ENCODE results near the gene TMEM95. TPM values are rescaled to one million over a fixed set of nuclear protein-coding genes. Genes with fewer than 3 reads are reported as not detected.
A peak's percentile ranks its signal among the peaks of the same experiment; 100 is the strongest.

Gene TMEM95
- total and polyA plus RNA-seq, 2 donors (not counting 1 experiment from before 2014, with no cell fraction given): 0.25 TPM; not detected in 1

- peaks cover 11% of the 10 kb centered on the region for H3K79me2 ChIP-seq (ENCODE audit: control insufficient read depth, insufficient read depth, low read length)
- H3K36me3 ChIP-seq (replicated peaks in 1 of 2; ENCODE audit: control extremely low read depth in 1 of 2, control insufficient read depth in 1 of 2, extremely low read depth in 1 of 2, insufficient read depth in 2 of 2, low read length in 1 of 2): no peaks in the 10 kb centered on the region
- H3K9ac ChIP-seq (ENCODE audit: low read length): no peak overlapping the region
- H3K9me3 ChIP-seq (ENCODE audit: control extremely low read depth in 1 of 3, control insufficient read depth in 2 of 3, insufficient read depth in 1 of 3, low read length in 2 of 3): no peaks in the 10 kb centered on the region
- DNase-seq (no peak), ATAC-seq (ENCODE audit: low read depth) (no peak)
- WGBS (ENCODE audit: insufficient coverage): 92% methylated on average over 1 of the region's 2 CpGs
- H3K27ac ChIP-seq (ENCODE audit: low read length in 2 of 2): no peak overlapping the region
- no peak overlapping the region for H2AFZ ChIP-seq (ENCODE audit: insufficient read depth, low read depth, low read length, poor library complexity, severe bottlenecking)
- TF ChIP-seq, protein P1, sequence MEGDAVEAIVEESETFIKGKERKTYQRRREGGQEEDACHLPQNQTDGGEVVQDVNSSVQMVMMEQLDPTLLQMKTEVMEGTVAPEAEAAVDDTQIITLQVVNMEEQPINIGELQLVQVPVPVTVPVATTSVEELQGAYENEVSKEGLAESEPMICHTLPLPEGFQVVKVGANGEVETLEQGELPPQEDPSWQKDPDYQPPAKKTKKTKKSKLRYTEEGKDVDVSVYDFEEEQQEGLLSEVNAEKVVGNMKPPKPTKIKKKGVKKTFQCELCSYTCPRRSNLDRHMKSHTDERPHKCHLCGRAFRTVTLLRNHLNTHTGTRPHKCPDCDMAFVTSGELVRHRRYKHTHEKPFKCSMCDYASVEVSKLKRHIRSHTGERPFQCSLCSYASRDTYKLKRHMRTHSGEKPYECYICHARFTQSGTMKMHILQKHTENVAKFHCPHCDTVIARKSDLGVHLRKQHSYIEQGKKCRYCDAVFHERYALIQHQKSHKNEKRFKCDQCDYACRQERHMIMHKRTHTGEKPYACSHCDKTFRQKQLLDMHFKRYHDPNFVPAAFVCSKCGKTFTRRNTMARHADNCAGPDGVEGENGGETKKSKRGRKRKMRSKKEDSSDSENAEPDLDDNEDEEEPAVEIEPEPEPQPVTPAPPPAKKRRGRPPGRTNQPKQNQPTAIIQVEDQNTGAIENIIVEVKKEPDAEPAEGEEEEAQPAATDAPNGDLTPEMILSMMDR (IDR thresholded peaks at IDR 0.05): no peak
- no peak for TF ChIP-seq EZH2 (IDR thresholded peaks at IDR 0.05; ENCODE audit: borderline replicate concordance, insufficient read depth, low read depth, low read length, poor library complexity, severe bottlenecking)
- no peaks in the 10 kb centered on the region for H3K27me3 ChIP-seq (replicated peaks in 1 of 4; ENCODE audit: control extremely low read depth in 1 of 4, control insufficient read depth in 3 of 4, insufficient read depth in 4 of 4, low read length in 3 of 4)
- Mint-ChIP-seq H3K4me1 (peaks cover 15% of the 10 kb centered on the region), H3K27ac (no peak overlapping the region), H3K4me3 (no peak overlapping the region), H3K9me3 (ENCODE audit: insufficient read depth) (no peaks in the 10 kb centered on the region), H3K27me3 (no peaks in the 10 kb centered on the region)
- no peak overlapping the region for H3K4me2 ChIP-seq (replicated peaks; ENCODE audit: low read depth, low read length, poor library complexity, severe bottlenecking)
- H4K20me1 ChIP-seq (ENCODE audit: control insufficient read depth, insufficient read depth, low read length, poor library complexity, severe bottlenecking): no peaks in the 10 kb centered on the region
- H3K4me3 ChIP-seq (ENCODE audit: control extremely low read depth in 1 of 5, extremely low read depth in 1 of 5, insufficient read depth in 1 of 5, low read depth in 2 of 5, low read length in 4 of 5): no peak overlapping the region
- CTCF ChIA-PET: interaction anchor here (1.7 kb wide), 1 partner anchor 42 kb away, joined by 4 read pairs; no protein-coding TSS in a partner anchor
- peaks cover 13 to 19% of the 10 kb centered on the region in 2 donors for H3K4me1 ChIP-seq (ENCODE audit: control insufficient read depth in 2 of 2, insufficient read depth in 2 of 2, low read length in 2 of 2)
- intact Hi-C loops (cut with micrococcal nuclease): no loop called here
- POLR2A ChIA-PET: interaction anchor here (0.7 to 1.5 kb wide), 2 partner anchors 37 to 83 kb away, joined by 3 to 11 read pairs; partner anchors contain the start of gene TMEM102
These were observed 43.7 kb downstream of the TMEM95 start for GRCh38 chr17:7398612-7399011.

- H3K9me3 ChIP-seq (ENCODE audit: control extremely low read depth in 1 of 3, control insufficient read depth in 2 of 3, insufficient read depth in 1 of 3, low read length in 2 of 3): peaks cover 0 to 4% (median 0%) of the 10 kb centered on the region in 3 donors
- peak overlapping the region; percentile 57 to 95 (median 82) for H3K4me3 ChIP-seq (ENCODE audit: control extremely low read depth in 1 of 5, extremely low read depth in 1 of 5, insufficient read depth in 1 of 5, low read depth in 2 of 5, low read length in 4 of 5)
- ATAC-seq (ENCODE audit: low read depth) (no peak), DNase-seq (peak; percentile 52)
- 27% methylated on average over 12 of the region's 16 CpGs for WGBS (ENCODE audit: insufficient coverage)
- no peaks in the 10 kb centered on the region for H3K36me3 ChIP-seq (replicated peaks in 1 of 2; ENCODE audit: control extremely low read depth in 1 of 2, control insufficient read depth in 1 of 2, extremely low read depth in 1 of 2, insufficient read depth in 2 of 2, low read length in 1 of 2)
- intact Hi-C loops (cut with micrococcal nuclease): loop anchor here (5.0 kb wide), 1 partner anchor 169 kb away; no protein-coding TSS in a partner anchor
- no peaks in the 10 kb centered on the region for H4K20me1 ChIP-seq (ENCODE audit: control insufficient read depth, insufficient read depth, low read length, poor library complexity, severe bottlenecking)
- Mint-ChIP-seq H3K4me3 (peak overlapping the region; percentile 98), H3K4me1 (peaks cover 20% of the 10 kb centered on the region), H3K27ac (peak overlapping the region; percentile 94), H3K27me3 (peaks cover 14% of the 10 kb centered on the region), H3K9me3 (ENCODE audit: insufficient read depth) (no peaks in the 10 kb centered on the region)
- peaks cover 15 to 17% of the 10 kb centered on the region in 2 donors for H3K4me1 ChIP-seq (ENCODE audit: control insufficient read depth in 2 of 2, insufficient read depth in 2 of 2, low read length in 2 of 2)
- H3K27ac ChIP-seq (ENCODE audit: low read length in 2 of 2): peak overlapping the region; percentile 45 to 59
- ChIA-PET CTCF (interaction anchor here (1.0 to 1.8 kb wide), 5 partner anchors 19 to 47 kb away, joined by 3 to 10 read pairs (median 4); partner anchors contain the start of gene TMEM102), POLR2A (interaction anchor here (0.6 to 2.0 kb wide), 9 partner anchors 9 to 181 kb away, joined by 3 to 17 read pairs (median 4); partner anchors contain the start of genes MPDU1, PLSCR3, POLR2A and TMEM102)
- H3K4me2 ChIP-seq (replicated peaks; ENCODE audit: low read depth, low read length, poor library complexity, severe bottlenecking): peak overlapping the region; percentile 94
- peaks cover 0 to 20% (median 4%) of the 10 kb centered on the region in 4 experiments for H3K27me3 ChIP-seq (replicated peaks in 1 of 4; ENCODE audit: control extremely low read depth in 1 of 4, control insufficient read depth in 3 of 4, insufficient read depth in 4 of 4, low read length in 3 of 4)
- H3K79me2 ChIP-seq (ENCODE audit: control insufficient read depth, insufficient read depth, low read length): peaks cover 6% of the 10 kb centered on the region
- TF ChIP-seq, protein P1 (IDR thresholded peaks at IDR 0.05): no peak
- TF ChIP-seq EZH2 (IDR thresholded peaks at IDR 0.05; ENCODE audit: borderline replicate concordance, insufficient read depth, low read depth, low read length, poor library complexity, severe bottlenecking): no peak
- H3K9ac ChIP-seq (ENCODE audit: low read length): peak overlapping the region; percentile 76
- H2AFZ ChIP-seq (ENCODE audit: insufficient read depth, low read depth, low read length, poor library complexity, severe bottlenecking): peak overlapping the region; percentile 87
These were observed 48.2 kb downstream of the TMEM95 start for GRCh38 chr17:7403043-7403726.

Measured in B cell (primary cell).